ENCODE results near the gene ITGA11.

ITGA11 gene

DNA sequence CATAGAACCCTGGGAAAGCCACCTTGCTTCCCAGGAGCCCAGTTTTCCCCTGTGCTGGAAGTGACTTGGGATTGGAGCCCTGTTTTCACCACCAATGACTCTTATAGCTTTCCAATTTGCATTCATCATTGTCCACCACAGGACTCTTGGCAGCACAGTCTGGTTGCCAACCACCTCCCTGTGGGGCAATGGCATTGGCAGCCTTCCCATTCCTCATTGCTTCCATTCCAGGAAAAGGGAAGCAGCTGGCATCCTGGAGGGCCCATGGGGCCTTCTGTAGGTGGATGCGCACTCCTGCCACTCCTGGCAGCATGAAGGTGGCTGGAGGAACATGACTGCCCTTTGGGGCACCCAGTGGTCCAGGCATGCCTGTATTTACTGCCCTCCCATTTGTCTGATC is 96.7 kb downstream of the ITGA11 start:
- H3K36me3 Mint-ChIP-seq (ENCODE audit: low read depth): no peaks in the 10 kb centered on the region
- H3K27ac Mint-ChIP-seq: no peak overlapping the region
- H3K4me1 Mint-ChIP-seq (ENCODE audit: low read depth): no peaks in the 10 kb centered on the region
- peaks cover 2% of the 10 kb centered on the region for H3K27me3 Mint-ChIP-seq
- no peak overlapping the region for H3K4me3 Mint-ChIP-seq
- no peak for DNase-seq
- H3K9me3 Mint-ChIP-seq: no peaks in the 10 kb centered on the region

DNA sequence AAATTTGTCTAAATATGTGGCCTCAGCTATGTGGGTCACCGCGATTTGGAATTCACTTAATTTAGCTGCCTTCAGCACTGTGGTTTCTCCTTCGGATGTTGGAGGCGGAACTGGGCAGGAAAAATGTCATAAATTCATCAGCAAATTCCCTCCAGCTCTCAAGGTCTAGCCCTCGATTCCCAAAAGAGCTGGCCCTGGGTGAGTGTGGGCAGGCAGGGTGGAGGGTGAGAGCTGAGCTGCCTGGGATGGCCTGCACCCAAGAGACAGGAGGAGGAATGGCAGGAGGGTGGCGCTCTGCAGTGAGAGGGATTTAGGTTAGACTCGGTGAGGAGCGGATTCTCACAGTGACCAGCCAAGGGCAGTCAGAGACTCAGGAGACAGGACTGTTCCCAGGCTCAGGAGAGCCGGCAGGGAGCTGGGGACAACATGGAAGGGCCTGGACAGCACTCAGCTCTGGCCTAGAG is 97.3 kb downstream of the ITGA11 start:
- H3K4me1 Mint-ChIP-seq (ENCODE audit: low read depth): peaks cover 3% of the 10 kb centered on the region
- no peak for DNase-seq
- no peak overlapping the region for H3K4me3 Mint-ChIP-seq
- H3K9me3 Mint-ChIP-seq: no peaks in the 10 kb centered on the region
- H3K27ac Mint-ChIP-seq: no peak overlapping the region
- peaks cover 2% of the 10 kb centered on the region for H3K27me3 Mint-ChIP-seq
- H3K36me3 Mint-ChIP-seq (ENCODE audit: low read depth): no peaks in the 10 kb centered on the region

DNA sequence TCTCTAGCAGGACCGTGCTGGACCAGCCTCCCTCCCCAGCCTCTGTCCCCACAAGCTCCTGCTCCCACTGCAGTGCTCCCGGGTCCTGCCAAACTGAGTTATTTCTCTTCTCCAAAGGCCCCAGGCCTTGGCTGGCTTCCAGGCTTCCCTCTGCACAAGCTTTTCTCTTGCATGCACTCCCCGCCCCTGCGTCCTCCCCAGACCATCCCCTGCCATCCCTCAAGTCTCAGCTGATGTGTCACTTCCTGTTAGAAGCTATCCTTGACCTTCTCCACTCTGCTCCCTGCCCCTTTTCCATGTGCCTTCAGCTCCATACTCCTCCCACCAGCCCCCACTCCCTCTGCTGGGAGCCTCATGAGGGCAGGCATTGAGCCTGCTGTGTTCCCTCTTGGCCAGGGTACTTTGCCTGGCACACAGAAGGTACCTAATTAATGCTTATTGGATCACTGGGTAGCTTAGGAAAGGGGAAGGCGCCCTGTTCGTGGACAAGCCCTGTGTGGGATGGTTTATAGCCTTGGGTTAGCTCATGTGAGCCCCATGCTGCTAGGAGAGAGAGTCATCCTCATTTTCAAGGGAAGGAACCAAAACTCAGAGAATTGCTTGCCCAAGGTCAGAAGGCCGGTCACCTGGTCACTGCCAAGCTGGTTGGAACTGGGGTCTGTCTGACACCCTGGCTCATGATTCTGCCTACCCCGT is 98.0 kb downstream of the ITGA11 start:
- Mint-ChIP-seq H3K27ac (no peak overlapping the region), H3K27me3 (peaks cover 2% of the 10 kb centered on the region), H3K4me3 (no peak overlapping the region), H3K9me3 (no peaks in the 10 kb centered on the region), H3K36me3 (ENCODE audit: low read depth) (no peaks in the 10 kb centered on the region), H3K4me1 (ENCODE audit: low read depth) (peaks cover 10% of the 10 kb centered on the region)
- DNase-seq: no peak

DNA sequence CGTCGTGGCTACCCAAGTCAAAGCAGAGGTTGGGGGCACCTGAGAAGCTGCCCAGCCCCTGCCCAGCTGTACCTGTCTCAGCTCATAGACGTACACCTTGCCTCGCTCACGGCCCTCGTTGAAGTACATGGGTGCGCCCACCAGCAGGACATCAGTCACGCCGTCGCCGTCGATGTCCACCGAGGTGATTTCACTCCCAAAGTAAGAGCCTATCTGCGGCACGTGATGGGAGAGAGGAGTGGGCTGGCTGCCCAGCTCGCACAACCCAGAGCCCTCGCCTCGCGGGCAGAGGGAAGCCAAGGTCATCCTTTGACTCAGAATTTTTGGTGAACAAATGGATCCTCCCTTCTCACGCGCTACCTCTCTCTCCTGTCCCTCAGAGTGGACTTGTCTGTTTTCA is 99.7 kb downstream of the ITGA11 start:
- Mint-ChIP-seq H3K9me3 (no peaks in the 10 kb centered on the region), H3K4me3 (no peak overlapping the region), H3K27ac (no peak overlapping the region), H3K4me1 (ENCODE audit: low read depth) (peaks cover 26% of the 10 kb centered on the region), H3K36me3 (ENCODE audit: low read depth) (no peaks in the 10 kb centered on the region), H3K27me3 (peaks cover 2% of the 10 kb centered on the region)
- DNase-seq: no peak

DNA sequence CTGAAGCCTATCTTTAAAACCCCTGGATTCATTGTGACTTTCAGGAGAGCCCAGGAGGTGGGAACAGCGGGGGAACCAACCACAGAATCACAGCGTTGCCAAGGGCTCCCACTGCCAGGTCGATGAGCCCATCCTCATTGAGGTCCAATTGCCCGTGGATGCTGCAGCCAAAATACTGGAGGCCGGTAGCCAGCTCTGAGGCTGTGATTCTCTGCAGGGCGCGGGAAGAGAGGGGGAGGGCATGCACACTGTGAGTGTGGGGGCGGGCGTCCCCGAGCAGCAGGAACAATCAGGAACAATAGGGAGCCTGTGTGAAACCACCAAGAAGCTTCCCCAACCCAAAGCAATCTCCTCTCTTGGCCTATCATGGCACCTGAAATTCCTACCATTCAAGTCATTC is 101.1 kb downstream of the ITGA11 start:
- Mint-ChIP-seq H3K27me3 (peaks cover 2% of the 10 kb centered on the region), H3K4me3 (no peak overlapping the region)
- DNase-seq: no peak

DNA sequence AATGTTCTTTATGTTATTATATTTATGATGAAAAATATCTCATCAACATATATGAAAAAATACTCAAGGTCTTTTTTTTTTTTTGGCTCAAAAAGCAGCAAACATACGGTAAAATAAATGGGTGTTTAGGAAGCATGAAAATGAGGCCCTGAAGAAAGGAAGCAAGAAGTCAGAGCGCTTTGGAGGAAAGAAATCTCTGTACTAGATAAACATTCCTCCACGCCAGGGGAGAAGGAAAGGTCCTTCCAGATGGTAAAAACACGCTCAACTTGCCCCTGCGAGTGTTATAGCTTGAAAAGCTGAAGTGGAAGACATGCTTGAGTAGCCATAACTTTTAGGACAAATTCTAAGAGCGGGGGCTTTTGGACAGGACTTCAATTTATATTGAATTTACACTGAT is 101.5 kb downstream of the ITGA11 start:
- peaks cover 2% of the 10 kb centered on the region for H3K27me3 Mint-ChIP-seq
- no peaks in the 10 kb centered on the region for H3K9me3 Mint-ChIP-seq
- H3K4me1 Mint-ChIP-seq (ENCODE audit: low read depth): peaks cover 41% of the 10 kb centered on the region
- H3K4me3 Mint-ChIP-seq: no peak overlapping the region
- no peak overlapping the region for H3K27ac Mint-ChIP-seq
- H3K36me3 Mint-ChIP-seq (ENCODE audit: low read depth): no peaks in the 10 kb centered on the region
- DNase-seq: no peak

More for the DNA sequence above, 101.1 kb downstream of the ITGA11 start:
- no peaks in the 10 kb centered on the region for H3K9me3 Mint-ChIP-seq
- no peaks in the 10 kb centered on the region for H3K36me3 Mint-ChIP-seq (ENCODE audit: low read depth)
- peaks cover 40% of the 10 kb centered on the region for H3K4me1 Mint-ChIP-seq (ENCODE audit: low read depth)
- no peak overlapping the region for H3K27ac Mint-ChIP-seq

DNA sequence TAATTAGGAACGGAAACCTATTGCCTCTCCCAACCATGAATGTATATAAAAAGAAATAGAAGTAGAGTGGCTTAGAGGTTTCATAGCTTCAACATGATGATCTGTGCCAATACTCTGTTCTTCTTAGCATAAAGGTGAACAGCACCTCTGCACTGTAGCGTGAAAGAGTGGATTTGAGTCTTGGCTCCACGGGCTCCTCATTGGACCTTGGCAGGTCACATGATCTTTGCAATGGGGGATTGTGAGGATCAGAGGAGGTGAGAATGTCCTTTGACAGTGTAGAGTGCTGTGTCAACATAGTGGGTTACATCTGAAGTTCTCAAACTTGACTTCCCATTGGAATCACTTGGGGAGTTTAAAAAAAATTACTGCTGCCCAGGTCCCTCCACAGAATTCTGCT is 103.0 kb downstream of the ITGA11 start:
- DNase-seq: no peak
- peaks cover 41% of the 10 kb centered on the region for H3K4me1 Mint-ChIP-seq (ENCODE audit: low read depth)
- no peaks in the 10 kb centered on the region for H3K9me3 Mint-ChIP-seq
- no peaks in the 10 kb centered on the region for H3K36me3 Mint-ChIP-seq (ENCODE audit: low read depth)
- no peak overlapping the region for H3K4me3 Mint-ChIP-seq
- no peak overlapping the region for H3K27ac Mint-ChIP-seq
- peaks cover 1% of the 10 kb centered on the region for H3K27me3 Mint-ChIP-seq

DNA sequence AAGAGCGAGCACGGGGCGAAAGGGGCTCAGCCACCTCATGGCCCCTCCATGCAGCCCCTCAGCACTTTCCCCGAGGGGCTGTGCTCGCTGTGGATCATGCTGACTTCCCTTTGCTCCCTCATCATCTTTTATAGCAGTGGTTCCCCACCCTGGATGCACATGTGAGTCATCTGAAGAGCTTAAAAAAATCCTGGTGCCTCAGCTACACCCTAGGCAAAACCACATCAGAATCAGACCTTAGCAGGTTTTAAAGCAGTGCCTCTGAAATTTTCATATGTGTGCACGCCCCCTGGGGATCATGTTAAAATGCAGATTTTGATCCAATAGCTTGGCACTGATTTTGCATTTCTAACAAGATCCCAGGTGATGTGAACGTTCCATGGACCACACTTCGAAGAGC is 103.5 kb downstream of the ITGA11 start:
- Mint-ChIP-seq H3K27me3 (no peaks in the 10 kb centered on the region), H3K4me1 (ENCODE audit: low read depth) (peaks cover 41% of the 10 kb centered on the region), H3K27ac (no peak overlapping the region), H3K36me3 (ENCODE audit: low read depth) (no peaks in the 10 kb centered on the region), H3K9me3 (no peaks in the 10 kb centered on the region), H3K4me3 (no peak overlapping the region)
- no peak for DNase-seq

DNA sequence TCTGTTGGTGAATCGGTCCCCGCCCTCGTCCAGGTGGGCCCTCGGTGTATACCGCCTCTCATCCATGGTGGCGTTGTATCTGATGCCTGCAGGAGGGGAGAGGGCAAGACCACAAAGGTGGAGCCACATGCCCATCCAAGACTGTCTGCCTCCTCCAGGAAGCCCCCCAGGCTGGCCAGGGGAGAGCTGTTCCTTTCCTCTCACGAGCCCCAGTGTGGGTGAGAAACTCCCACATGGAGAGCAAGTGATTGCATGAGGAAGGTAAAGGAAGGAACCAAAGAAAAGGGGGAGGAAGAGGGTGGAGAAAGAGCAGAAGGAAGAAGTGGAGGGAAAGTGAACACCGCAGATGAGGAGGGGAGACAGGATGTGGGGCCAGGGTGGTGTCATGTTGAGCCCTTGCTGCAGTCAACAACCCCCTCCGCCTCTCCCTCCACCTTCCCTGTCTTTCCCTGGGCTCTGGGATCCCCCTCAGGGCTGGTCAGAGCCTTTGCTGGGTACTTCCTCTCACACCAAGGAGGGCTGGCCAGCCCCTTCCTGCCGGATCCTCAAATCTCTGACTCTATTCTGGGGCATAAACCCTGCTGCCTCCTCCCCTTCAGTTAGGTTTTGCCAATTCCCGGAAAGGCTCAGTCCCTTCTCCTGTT is 105.1 kb downstream of the ITGA11 start:
- Mint-ChIP-seq H3K4me3 (no peak overlapping the region), H3K9me3 (no peaks in the 10 kb centered on the region), H3K36me3 (ENCODE audit: low read depth) (no peaks in the 10 kb centered on the region), H3K4me1 (ENCODE audit: low read depth) (peaks cover 41% of the 10 kb centered on the region), H3K27me3 (no peaks in the 10 kb centered on the region), H3K27ac (peak overlapping the region; percentile 48)
- DNase-seq: no peak

DNA sequence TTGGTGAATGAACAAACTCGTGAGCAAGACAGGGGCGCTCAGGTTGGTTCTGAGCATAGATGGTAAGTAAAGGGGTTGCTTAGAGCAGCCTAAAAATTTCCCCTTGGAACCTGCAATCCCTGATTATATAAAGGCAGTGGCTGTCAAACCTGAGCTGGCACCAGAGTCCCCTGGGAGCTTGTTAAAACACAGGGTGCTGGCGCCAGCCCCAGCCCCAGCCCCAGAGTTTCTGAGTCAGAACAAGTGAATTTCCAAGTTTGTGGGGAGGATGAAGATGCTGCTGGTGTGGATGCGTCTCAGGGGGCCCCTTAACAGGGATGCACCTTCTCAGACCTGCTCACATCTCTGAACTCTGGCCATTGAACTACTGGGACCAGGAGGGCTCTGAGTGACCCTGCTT is 106.2 kb downstream of the ITGA11 start:
- Mint-ChIP-seq H3K4me1 (ENCODE audit: low read depth) (peaks cover 41% of the 10 kb centered on the region), H3K9me3 (no peaks in the 10 kb centered on the region), H3K36me3 (ENCODE audit: low read depth) (no peaks in the 10 kb centered on the region), H3K4me3 (no peak overlapping the region), H3K27me3 (no peaks in the 10 kb centered on the region), H3K27ac (peak overlapping the region; percentile 62)
- DNase-seq: no peak

DNA sequence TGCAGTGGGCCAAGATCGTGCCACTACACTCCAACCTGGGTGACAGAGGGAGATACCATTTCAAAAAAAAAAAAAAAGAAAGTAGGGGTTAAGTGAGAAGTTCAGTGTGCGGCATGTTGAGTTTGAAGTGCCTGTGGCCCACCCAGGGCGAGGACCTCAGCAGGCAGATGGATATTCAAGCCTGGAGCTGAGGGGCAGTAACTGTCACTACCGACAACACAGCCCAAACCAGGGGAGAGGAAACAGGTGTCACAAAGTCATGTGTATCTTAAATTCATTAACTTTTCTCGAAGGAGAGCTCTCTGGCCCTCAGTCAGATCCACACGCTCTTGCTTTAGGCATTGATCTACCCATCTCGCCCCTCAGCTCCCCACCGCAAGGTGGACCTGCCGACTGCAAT is 109.2 kb downstream of the ITGA11 start:
- peaks cover 20% of the 10 kb centered on the region for H3K4me1 Mint-ChIP-seq (ENCODE audit: low read depth)
- H3K27me3 Mint-ChIP-seq: no peaks in the 10 kb centered on the region
- DNase-seq: no peak

DNA sequence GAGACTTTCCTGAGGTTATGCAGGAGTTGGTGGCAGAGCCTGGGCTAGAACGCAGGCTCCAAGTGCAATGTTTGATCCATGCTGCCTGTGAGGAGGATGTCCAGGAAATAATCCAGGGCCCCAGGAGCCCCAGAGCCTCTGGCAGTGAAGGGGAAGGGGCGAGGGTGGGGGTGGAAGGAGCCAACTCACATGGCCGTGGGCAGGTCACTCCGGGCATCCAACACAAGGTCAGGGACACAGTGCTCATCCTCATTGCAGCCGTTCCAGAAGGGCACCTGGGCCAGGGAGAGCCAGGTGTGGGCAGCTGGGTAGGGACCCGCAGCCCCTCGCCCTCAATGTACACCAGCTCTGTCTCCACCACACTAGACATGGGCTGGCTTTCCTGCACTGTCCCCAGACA is 110.7 kb downstream of the ITGA11 start:
- Mint-ChIP-seq H3K4me1 (ENCODE audit: low read depth) (peaks cover 4% of the 10 kb centered on the region), H3K27me3 (no peaks in the 10 kb centered on the region), H3K27ac (no peak overlapping the region), H3K36me3 (ENCODE audit: low read depth) (no peaks in the 10 kb centered on the region), H3K9me3 (no peaks in the 10 kb centered on the region), H3K4me3 (no peak overlapping the region)
- no peak for DNase-seq

More for the DNA sequence above, 109.2 kb downstream of the ITGA11 start:
- no peaks in the 10 kb centered on the region for H3K36me3 Mint-ChIP-seq (ENCODE audit: low read depth)
- no peak overlapping the region for H3K4me3 Mint-ChIP-seq
- H3K9me3 Mint-ChIP-seq: no peaks in the 10 kb centered on the region
- no peak overlapping the region for H3K27ac Mint-ChIP-seq

DNA sequence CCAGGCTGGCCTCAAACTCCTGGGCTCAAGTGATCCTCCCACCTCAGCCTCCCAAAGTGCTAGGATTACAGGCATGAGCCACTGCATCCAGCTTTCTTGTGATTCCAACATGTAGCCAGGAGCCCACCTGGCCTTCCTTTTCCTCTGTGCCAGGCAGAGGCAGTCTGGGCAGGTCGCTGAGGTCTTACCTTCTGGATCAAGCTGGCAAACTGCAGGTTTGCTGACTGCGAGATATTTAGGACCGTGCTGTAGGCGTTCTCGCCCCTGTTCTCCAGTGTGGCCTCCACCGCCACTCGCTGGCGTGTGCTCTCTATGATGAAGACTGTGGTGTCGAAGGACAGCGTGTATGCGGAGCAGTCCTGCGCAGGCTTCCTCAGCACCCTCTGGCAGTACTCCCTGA is 112.0 kb downstream of the ITGA11 start:
- no peaks in the 10 kb centered on the region for H3K36me3 Mint-ChIP-seq (ENCODE audit: low read depth)
- no peaks in the 10 kb centered on the region for H3K4me1 Mint-ChIP-seq (ENCODE audit: low read depth)
- DNase-seq: no peak
- no peaks in the 10 kb centered on the region for H3K9me3 Mint-ChIP-seq
- H3K4me3 Mint-ChIP-seq: no peak overlapping the region
- H3K27ac Mint-ChIP-seq: no peak overlapping the region
- no peaks in the 10 kb centered on the region for H3K27me3 Mint-ChIP-seq

DNA sequence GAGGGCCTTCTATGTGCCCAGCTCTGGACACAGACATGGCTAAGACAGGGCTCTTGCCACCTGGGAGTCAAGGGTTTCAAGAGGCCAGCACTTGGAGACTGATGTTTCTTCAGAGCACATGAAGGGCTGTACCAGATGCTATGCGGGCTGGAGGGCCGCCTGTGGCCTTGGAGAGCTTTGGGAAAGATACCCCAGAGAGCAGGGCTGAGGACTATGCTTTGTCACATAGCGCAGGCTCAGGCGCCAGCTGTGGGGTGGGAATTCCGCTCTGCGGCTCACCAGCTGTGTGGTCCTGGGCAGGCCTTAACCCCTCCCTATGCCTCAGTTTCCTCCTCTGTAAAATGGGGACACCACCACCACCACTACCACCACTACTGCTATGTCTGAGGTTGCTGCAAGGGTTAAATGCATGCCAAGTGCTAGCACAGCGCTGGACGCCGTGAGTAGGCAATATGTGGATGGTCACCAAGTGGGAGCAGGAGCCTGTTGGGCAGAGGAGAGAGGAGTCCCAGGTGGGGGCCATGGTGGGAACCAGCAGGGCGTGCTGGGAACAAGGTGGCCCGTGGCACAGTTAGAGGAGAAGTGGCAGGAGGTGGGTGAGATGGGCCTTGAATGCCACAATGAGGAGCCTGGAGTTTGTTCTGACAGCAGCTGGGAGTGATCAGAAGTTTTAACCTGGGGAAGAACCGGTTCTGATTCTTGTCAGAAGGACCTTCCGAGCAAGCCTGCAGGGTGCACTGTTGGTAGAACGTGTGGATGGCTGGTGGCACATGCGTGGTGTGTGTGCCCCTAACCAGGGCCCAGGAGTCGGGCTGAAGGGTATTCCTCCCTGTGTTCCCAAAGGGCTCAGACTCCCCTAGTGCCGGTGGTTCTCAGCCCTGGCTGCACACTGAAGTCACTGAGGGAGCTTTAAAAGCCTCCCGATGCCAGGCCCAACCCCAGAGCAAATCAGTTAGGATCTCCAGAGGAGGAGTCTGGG is 112.7 kb downstream of the ITGA11 start:
- H3K27me3 Mint-ChIP-seq: no peaks in the 10 kb centered on the region
- no peaks in the 10 kb centered on the region for H3K9me3 Mint-ChIP-seq
- no peak overlapping the region for H3K4me3 Mint-ChIP-seq
- no peaks in the 10 kb centered on the region for H3K36me3 Mint-ChIP-seq (ENCODE audit: low read depth)
- H3K4me1 Mint-ChIP-seq (ENCODE audit: low read depth): no peaks in the 10 kb centered on the region
- no peak overlapping the region for H3K27ac Mint-ChIP-seq
- no peak for DNase-seq
